BJ (cell line): ENCODE results near the gene MKNK2. TPM values are rescaled to one million over a fixed set of nuclear protein-coding genes. Genes with fewer than 3 reads are reported as not detected.
A peak's percentile ranks its signal among the peaks of the same experiment; 100 is the strongest.

Source experiments
- CTCF ChIA-PET: fragments of 350-600 bp; formaldehyde crosslinking; extraction: SDS; loops from one replicate; lab custom pipeline; 2021; ENCODE audit warnings: antibody characterized with exemption, inconsistent platforms; lab: Yijun Ruan, JAX
- POLR2A ChIA-PET: fragments of 300-600 bp; sonication (Branson Sonifier 250); formaldehyde crosslinking; extraction: SDS; loops from one replicate; lab custom pipeline; 2021; ENCODE audit warnings: antibody characterized with exemption; lab: Charles Lee
- DNase-seq: peaks from one replicate; pipeline ENCODE4 v3.0.0-alpha.2; 2011; ENCODE audit warnings: low read depth
- H3K27me3 ChIP-seq: 2 replicates; pipeline ENCODE4 v1.6.0; 2011; ENCODE audit warnings: low read length; ENCODE audit not compliant: control insufficient read depth, insufficient read depth
- H3K36me3 ChIP-seq: 2 replicates; pipeline ENCODE4 v1.5.1; 2011; ENCODE audit warnings: low read length; ENCODE audit not compliant: control insufficient read depth, insufficient read depth
- H3K4me3 ChIP-seq: 2 replicates; pipeline ENCODE4 v1.5.1; 2011; ENCODE audit warnings: low read depth, mild to moderate bottlenecking, control low read depth, low read length
- polyA plus RNA-seq: library from polyadenylated mRNA; depleted of rRNA; stranded (reverse); fragments of >200 nt; gene quantifications from 2 replicates; pipeline ENCODE4 v1.2.3, GENCODE V29; 2011
- TF ChIP-seq, protein P1 (sequence below): IDR thresholded peaks from 2 replicates; pipeline ENCODE4 v1.5.1; 2011; ENCODE audit warnings: low read depth, mild to moderate bottlenecking, control low read depth, inconsistent platforms, low read length, moderate library complexity; ENCODE audit not compliant: insufficient read depth

MKNK2 gene
- polyA plus RNA-seq, 1 experiment = 108 TPM

DNA sequence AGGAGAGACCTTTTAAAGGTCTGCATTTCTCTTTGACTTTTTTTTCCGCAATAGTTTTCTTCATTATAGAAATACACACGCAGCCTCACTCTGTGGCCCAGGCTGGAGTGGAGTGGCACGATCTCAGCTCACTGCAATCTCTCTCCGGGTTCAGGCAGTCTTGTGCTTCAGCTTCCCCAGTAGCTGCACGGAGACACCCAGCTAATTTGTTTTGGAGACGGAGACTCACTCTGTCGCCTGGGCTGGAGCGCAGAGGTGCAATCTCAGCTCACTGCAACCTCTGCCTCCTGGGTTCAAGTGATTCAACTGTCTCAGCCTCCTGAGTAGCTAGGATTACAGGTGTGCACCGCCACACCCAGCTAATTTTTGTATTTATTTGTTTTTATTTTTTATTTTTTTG lies 11.7 kb upstream of the MKNK2 start:
- no peaks in the 10 kb centered on the region for H3K27me3 ChIP-seq
- POLR2A ChIA-PET = no interaction called here
- no peak for DNase-seq
- H3K36me3 ChIP-seq = no peaks in the 10 kb centered on the region
- H3K4me3 ChIP-seq = no peak overlapping the region
- TF ChIP-seq, protein P1, sequence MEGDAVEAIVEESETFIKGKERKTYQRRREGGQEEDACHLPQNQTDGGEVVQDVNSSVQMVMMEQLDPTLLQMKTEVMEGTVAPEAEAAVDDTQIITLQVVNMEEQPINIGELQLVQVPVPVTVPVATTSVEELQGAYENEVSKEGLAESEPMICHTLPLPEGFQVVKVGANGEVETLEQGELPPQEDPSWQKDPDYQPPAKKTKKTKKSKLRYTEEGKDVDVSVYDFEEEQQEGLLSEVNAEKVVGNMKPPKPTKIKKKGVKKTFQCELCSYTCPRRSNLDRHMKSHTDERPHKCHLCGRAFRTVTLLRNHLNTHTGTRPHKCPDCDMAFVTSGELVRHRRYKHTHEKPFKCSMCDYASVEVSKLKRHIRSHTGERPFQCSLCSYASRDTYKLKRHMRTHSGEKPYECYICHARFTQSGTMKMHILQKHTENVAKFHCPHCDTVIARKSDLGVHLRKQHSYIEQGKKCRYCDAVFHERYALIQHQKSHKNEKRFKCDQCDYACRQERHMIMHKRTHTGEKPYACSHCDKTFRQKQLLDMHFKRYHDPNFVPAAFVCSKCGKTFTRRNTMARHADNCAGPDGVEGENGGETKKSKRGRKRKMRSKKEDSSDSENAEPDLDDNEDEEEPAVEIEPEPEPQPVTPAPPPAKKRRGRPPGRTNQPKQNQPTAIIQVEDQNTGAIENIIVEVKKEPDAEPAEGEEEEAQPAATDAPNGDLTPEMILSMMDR = no peak
- CTCF ChIA-PET = interaction anchor here (0.6 to 2.6 kb wide), 2 partner anchors 43 to 66 kb away, joined by 3 to 16 read pairs; no protein-coding TSS in a partner anchor

DNA sequence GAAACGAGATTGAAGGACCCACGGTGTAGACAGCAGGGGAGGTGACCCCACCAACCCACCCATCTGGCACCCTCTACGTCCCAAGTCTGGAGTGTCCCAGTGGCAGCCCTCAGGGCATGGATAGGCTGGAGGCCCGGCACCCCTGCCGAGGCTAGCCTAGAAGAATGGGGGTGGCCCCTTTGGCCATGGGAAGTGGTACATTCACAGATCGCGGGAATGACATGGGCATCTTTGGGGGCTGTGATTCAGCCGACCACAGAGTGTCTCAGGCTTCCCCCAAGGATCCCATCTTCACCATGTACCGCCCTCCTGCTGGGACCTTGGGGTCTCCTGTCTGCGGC lies 11.3 kb upstream of the MKNK2 start:
- Histone ChIP-seq H3K27me3 (no peaks in the 10 kb centered on the region), H3K36me3 (no peaks in the 10 kb centered on the region), H3K4me3 (no peak overlapping the region)
- DNase-seq = no peak
- ChIA-PET POLR2A (interaction anchor here (0.5 kb wide), 1 partner anchor 20 kb away, joined by 19 read pairs; no protein-coding TSS in a partner anchor), CTCF (interaction anchor here (0.6 to 2.6 kb wide), 2 partner anchors 42 to 65 kb away, joined by 3 to 16 read pairs; no protein-coding TSS in a partner anchor)
- TF ChIP-seq, protein P1 = no peak

DNA sequence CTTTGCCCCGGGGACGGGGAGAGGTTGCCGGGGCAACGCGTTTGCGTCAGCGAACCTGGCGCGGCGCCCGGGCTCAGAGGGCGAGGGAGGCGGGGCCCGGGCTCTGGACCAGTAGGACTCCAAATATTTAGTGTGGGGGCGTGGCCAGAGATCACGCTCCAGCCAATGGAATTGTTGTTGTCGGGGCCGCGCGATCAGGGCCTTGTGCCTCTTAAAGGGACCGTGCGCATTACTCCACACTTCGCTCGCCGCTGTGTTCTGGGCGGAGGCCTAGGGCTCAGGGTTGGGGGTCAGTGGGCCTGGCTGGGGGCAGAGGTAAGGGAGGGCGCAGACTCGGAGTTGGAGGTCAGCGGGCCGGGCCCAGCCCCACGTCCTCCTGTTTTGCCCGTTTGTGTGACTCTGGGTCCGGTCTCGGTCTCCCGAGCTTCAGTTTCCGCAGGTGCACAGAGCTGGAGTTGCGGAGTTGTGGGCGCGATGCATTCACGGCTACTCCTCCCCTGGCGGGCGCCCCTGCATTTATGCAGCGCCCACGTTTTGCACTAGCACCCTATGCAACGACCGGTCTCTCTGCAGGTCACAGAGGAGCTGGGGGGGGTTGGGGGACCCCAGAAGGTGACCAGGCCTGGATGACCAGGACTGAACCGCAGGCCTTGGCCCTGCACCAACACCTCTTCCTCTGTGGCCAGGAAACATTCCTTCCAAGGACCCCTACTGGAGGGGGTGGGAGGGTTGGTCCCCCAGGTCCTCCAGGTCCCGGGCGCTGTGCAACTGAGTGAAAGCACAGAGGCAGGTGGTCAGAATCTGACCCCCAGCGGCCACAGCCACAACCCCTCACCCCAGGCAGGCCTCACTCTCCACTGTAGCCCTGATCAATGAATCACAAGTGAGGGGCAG lies 10.7 kb upstream of the MKNK2 start:
- TF ChIP-seq, protein P1 = no peak
- ChIA-PET POLR2A (interaction anchor here (0.5 kb wide), 1 partner anchor 19 kb away, joined by 19 read pairs; no protein-coding TSS in a partner anchor), CTCF (interaction anchor here (0.6 to 2.6 kb wide), 3 partner anchors 36 to 56 kb away, joined by 3 to 16 read pairs (median 4); no protein-coding TSS in a partner anchor)
- Histone ChIP-seq H3K36me3 (no peaks in the 10 kb centered on the region), H3K4me3 (peak overlapping the region; percentile 44), H3K27me3 (no peaks in the 10 kb centered on the region)
- DNase-seq = peak; percentile 78

DNA sequence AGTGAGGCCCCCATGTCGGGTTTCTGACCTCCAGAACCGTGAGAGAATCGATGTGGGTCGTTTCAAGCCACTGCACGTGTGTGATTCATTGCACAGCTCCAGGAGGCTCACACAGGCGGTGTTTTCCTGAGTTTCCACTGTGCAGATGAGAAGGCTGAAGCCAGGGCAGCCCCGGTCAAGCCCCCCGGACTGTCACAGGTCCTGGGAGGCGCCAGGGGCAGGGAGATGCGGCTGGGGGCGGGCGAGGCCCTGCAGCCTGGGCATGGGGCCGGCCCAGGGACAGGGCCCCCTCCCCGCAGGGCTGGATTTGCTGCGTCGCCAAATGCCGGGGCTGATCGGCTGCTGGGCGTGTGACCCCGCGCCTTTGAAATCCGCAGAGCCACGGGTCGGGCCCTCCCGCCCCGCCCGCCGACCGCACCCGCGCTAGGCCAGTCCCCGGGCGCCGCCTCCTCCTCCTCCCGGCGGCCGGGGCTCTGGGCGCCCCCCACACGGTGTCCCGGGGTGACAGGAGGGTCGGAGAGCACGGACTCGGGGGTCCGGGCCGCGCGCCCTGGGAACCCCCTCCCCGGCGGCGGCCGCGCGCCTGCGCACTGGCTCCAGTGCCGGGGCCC lies 9.9 kb upstream of the MKNK2 start:
- TF ChIP-seq, protein P1 = no peak
- POLR2A ChIA-PET = no interaction called here
- CTCF ChIA-PET = interaction anchor here (0.6 to 2.6 kb wide), 3 partner anchors 35 to 55 kb away, joined by 3 to 16 read pairs (median 4); no protein-coding TSS in a partner anchor

More for the DNA sequence above, 9.9 kb upstream of the MKNK2 start:
- DNase-seq = no peak
- no peaks in the 10 kb centered on the region for H3K36me3 ChIP-seq
- H3K4me3 ChIP-seq = peak overlapping the region; percentile 41
- H3K27me3 ChIP-seq = no peaks in the 10 kb centered on the region
